ENCODE measurements around the gene ABTB2. TPM values are rescaled to one million over a fixed set of nuclear protein-coding genes. Genes with fewer than 3 reads are reported as not detected.

The ABTB2 gene
- total RNA-seq, 1 experiment from 2014 or later, result 3.1 TPM

DNA sequence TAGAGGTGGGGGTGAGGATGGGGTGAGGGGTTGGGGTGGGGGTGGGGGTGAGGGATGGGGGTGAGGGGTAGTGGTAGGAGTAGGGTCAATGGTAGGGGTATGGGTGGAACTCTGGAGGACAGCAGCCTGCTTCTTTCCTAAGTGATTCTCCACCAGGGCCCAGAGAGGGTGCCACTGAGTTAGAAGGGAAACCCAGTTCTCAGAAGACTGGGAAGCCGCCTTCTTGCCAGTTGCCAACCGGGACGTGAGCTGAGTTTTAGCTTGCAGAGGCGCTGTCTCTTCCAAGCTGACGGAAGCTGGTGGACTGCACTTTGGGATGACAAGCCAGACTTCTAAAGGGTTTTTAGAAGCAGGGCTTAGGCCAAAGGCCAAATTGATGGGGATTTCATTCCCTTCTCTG, 148.0 kb downstream of the ABTB2 start:
- Mint-ChIP-seq H3K9me3 (ENCODE audit: unreplicated experiment) (no peaks in the 10 kb centered on the region), H3K4me3 (ENCODE audit: unreplicated experiment) (no peak overlapping the region), H3K27ac (ENCODE audit: low read depth, unreplicated experiment) (no peak overlapping the region), H3K36me3 (ENCODE audit: insufficient read depth, unreplicated experiment) (peaks cover 6% of the 10 kb centered on the region), H3K27me3 (ENCODE audit: insufficient read depth, unreplicated experiment) (no peaks in the 10 kb centered on the region), H3K4me1 (ENCODE audit: insufficient read depth, unreplicated experiment) (peaks cover 10% of the 10 kb centered on the region)
- ChIA-PET CTCF (interaction anchor here (0.7 kb wide), 1 partner anchor 82 kb away, joined by 3 read pairs; no protein-coding TSS in a partner anchor), POLR2A (interaction anchor here (0.6 to 0.7 kb wide), 2 partner anchors 29 to 54 kb away, joined by 3 read pairs; no protein-coding TSS in a partner anchor)
- intact Hi-C loops (cut with micrococcal nuclease), result no loop called here
- DNase-seq (ENCODE audit: unreplicated experiment), result no peak
- BruUV-seq (replicated peaks), result no TSS peak
- TF ChIP-seq CTCF (IDR thresholded peaks at IDR 0.05; ENCODE audit: unreplicated experiment), result no peak

DNA sequence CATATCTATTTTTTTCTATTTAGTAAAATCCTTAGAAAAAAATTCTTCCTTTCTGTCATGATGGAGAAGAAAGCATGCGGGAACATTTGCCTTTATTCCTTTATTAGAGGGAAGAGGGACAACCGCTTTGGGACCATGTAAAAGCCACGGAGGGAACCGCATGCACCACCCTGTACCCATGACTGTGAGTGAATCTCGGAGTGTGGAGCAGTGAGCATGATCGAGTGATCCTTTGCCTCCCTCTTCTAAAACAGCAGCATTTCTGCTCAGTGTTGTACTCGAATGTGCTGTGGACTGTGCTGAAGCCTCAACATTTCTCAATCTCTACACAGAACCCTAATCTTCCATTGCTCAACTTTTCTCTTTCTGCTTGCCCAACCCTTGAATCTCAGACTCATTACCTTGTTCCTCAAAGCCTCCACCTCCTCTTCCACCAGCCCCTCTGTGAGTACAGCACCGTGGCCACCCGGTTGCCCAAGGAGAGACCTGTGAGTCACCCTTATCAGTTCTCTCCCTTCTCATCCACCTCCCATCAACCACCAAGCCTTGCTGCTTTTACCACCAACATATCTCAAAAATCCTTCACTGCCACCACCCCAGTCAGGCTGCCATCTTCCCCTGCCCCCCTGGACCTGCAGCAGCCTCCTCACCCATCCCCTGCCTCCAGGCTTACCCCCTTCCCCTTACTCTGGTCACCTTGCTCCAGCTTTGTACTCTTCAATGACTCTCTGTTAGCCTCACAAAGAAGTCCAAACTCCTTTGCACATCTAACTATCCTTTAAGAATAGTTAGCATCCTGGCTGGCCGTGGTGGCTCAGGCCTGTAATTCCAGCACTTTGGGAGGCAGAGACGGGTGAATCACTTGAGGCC, 149.3 kb downstream of the ABTB2 start:
- no peak for TF ChIP-seq CTCF (IDR thresholded peaks at IDR 0.05; ENCODE audit: unreplicated experiment)
- ChIA-PET CTCF (interaction anchor here (0.7 to 0.8 kb wide), 2 partner anchors 31 to 40 kb away, joined by 3 to 4 read pairs; no protein-coding TSS in a partner anchor), POLR2A (no interaction called here)
- Mint-ChIP-seq H3K36me3 (ENCODE audit: insufficient read depth, unreplicated experiment) (no peaks in the 10 kb centered on the region), H3K4me3 (ENCODE audit: unreplicated experiment) (no peak overlapping the region), H3K4me1 (ENCODE audit: insufficient read depth, unreplicated experiment) (peaks cover 16% of the 10 kb centered on the region), H3K27me3 (ENCODE audit: insufficient read depth, unreplicated experiment) (no peaks in the 10 kb centered on the region), H3K9me3 (ENCODE audit: unreplicated experiment) (no peaks in the 10 kb centered on the region), H3K27ac (ENCODE audit: low read depth, unreplicated experiment) (no peak overlapping the region)
- no TSS peak for BruUV-seq (replicated peaks)
- peak; percentile 66 for DNase-seq (ENCODE audit: unreplicated experiment)
- intact Hi-C loops (cut with micrococcal nuclease), result no loop called here

DNA sequence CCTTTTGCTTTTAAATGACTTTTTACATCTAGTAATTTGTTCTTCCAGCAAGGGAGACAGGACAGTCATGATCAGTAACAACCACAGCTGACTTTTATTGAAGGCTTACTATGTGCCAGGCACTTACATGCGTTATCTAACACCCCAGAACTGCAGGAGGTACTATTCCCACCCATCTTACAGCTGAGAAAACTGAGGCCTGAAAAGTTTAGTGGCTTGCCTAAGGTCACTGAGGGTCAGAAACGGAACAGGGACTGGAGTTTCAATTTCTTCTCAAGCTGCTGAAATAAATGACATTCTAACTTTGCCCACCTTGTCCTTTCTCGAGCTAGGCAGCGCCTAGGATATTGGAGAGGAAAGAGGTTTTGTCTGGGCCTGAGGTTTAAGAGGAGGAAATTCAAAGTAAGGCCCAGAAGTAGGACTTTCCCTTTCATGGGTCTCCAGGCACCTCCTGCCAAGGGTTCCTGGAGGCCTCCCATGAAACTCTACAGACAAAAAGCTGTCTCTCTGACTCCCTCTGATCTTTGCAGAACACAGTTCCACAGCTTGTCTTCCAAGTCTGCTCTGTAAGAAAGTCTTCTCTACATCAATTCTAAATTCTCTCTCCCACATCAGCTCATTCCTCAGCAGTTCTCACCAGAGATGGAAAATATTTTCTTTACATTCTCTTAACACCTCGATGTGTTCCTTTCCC, 150.2 kb downstream of the ABTB2 start:
- POLR2A ChIA-PET, result interaction anchor here (0.6 kb wide), 2 partner anchors 25 kb away, joined by 3 to 4 read pairs; no protein-coding TSS in a partner anchor
- H3K27ac Mint-ChIP-seq (ENCODE audit: low read depth, unreplicated experiment), result no peak overlapping the region
- peaks cover 16% of the 10 kb centered on the region for H3K4me1 Mint-ChIP-seq (ENCODE audit: insufficient read depth, unreplicated experiment)
- TF ChIP-seq CTCF (IDR thresholded peaks at IDR 0.05; ENCODE audit: unreplicated experiment), result no peak
- H3K36me3 Mint-ChIP-seq (ENCODE audit: insufficient read depth, unreplicated experiment), result no peaks in the 10 kb centered on the region
- no peak overlapping the region for H3K4me3 Mint-ChIP-seq (ENCODE audit: unreplicated experiment)
- H3K9me3 Mint-ChIP-seq (ENCODE audit: unreplicated experiment), result no peaks in the 10 kb centered on the region
- H3K27me3 Mint-ChIP-seq (ENCODE audit: insufficient read depth, unreplicated experiment), result no peaks in the 10 kb centered on the region
- BruUV-seq (replicated peaks), result no TSS peak
- no peak for DNase-seq (ENCODE audit: unreplicated experiment)
- intact Hi-C loops (cut with micrococcal nuclease), result no loop called here
- CTCF ChIA-PET, result interaction anchor here (0.5 to 0.8 kb wide), 5 partner anchors 28 to 185 kb away, joined by 3 to 4 read pairs (median 3); no protein-coding TSS in a partner anchor

Measured in MCF 10A (cell line).